BJ (cell line): ENCODE measurements around the gene SMIM41. TPM values are rescaled to one million over a fixed set of nuclear protein-coding genes. Genes with fewer than 3 reads are reported as not detected.

Source experiments
- CTCF ChIA-PET: fragments of 350-600 bp; formaldehyde crosslinking; extraction: SDS; loops from one replicate; lab custom pipeline; 2021; ENCODE audit warnings: antibody characterized with exemption, inconsistent platforms; lab: Yijun Ruan, JAX
- POLR2A ChIA-PET: fragments of 300-600 bp; sonication (Branson Sonifier 250); formaldehyde crosslinking; extraction: SDS; loops from one replicate; lab custom pipeline; 2021; ENCODE audit warnings: antibody characterized with exemption; lab: Charles Lee
- DNase-seq: peaks from one replicate; pipeline ENCODE4 v3.0.0-alpha.2; 2011; ENCODE audit warnings: low read depth
- H3K27me3 ChIP-seq: 2 replicates; pipeline ENCODE4 v1.6.0; 2011; ENCODE audit warnings: low read length; ENCODE audit not compliant: control insufficient read depth, insufficient read depth
- H3K36me3 ChIP-seq: 2 replicates; pipeline ENCODE4 v1.5.1; 2011; ENCODE audit warnings: low read length; ENCODE audit not compliant: control insufficient read depth, insufficient read depth
- H3K4me3 ChIP-seq: 2 replicates; pipeline ENCODE4 v1.5.1; 2011; ENCODE audit warnings: low read depth, mild to moderate bottlenecking, control low read depth, low read length
- CTCF ChIP-seq: IDR thresholded peaks from 2 replicates; pipeline ENCODE4 v1.5.1; 2011; ENCODE audit warnings: low read depth, mild to moderate bottlenecking, control low read depth, inconsistent platforms, low read length, moderate library complexity; ENCODE audit not compliant: insufficient read depth
- polyA plus RNA-seq: library from polyadenylated mRNA; depleted of rRNA; stranded (reverse); fragments of >200 nt; gene quantifications from 2 replicates; pipeline ENCODE4 v1.2.3, GENCODE V29; 2011

Gene SMIM41
- polyA plus RNA-seq, 1 experiment, result not detected

- no peak for DNase-seq
- ChIA-PET CTCF (interaction anchor here (0.9 to 24.9 kb wide), 5 partner anchors 9 to 41 kb away, joined by 3 to 974 read pairs (median 7); partner anchors contain the start of genes ATG101 and SMIM41), POLR2A (no interaction called here)
- Histone ChIP-seq H3K36me3 (0 out of 2 replicates have a peak, but pooled peaks cover 2% of the 10 kb centered on the region), H3K4me3 (no peak overlapping the region), H3K27me3 (no peaks in the 10 kb centered on the region)
- no peak for TF ChIP-seq CTCF
These were observed 38.5 kb upstream of the SMIM41 start for GRCh38 chr12:52041035-52041434.

- H3K27me3 ChIP-seq, result no peaks in the 10 kb centered on the region
- ChIA-PET CTCF (interaction anchor here (0.9 to 24.9 kb wide), 4 partner anchors 10 to 40 kb away, joined by 3 to 974 read pairs (median 6); partner anchors contain the start of genes ATG101 and SMIM41), POLR2A (no interaction called here)
- no peak for DNase-seq
- TF ChIP-seq CTCF, result 0 out of 2 replicates have a peak, but pooled peaks have one; percentile 2
- H3K4me3 ChIP-seq, result no peak overlapping the region
- H3K36me3 ChIP-seq, result 0 out of 2 replicates have a peak, but pooled peaks cover 2% of the 10 kb centered on the region
These were observed 37.8 kb upstream of the SMIM41 start for GRCh38 chr12:52041695-52042123.

- ChIA-PET CTCF (interaction anchor here (0.6 to 5.7 kb wide), 3 partner anchors 18 to 1983 kb away, joined by 3 to 48 read pairs (median 4); no protein-coding TSS in a partner anchor), POLR2A (no interaction called here)
- no peak for TF ChIP-seq CTCF
- no peaks in the 10 kb centered on the region for H3K27me3 ChIP-seq
- H3K36me3 ChIP-seq, result 0 out of 2 replicates have a peak, but pooled peaks cover 2% of the 10 kb centered on the region
- no peak overlapping the region for H3K4me3 ChIP-seq
- DNase-seq, result no peak
These were observed 36.7 kb upstream of the SMIM41 start for GRCh38 chr12:52042706-52043385.

GRCh38 chr12:52043386-52044212, 35.9 kb upstream of the SMIM41 start:
- Histone ChIP-seq H3K27me3 (no peaks in the 10 kb centered on the region), H3K36me3 (0 out of 2 replicates have a peak, but pooled peaks cover 2% of the 10 kb centered on the region), H3K4me3 (no peak overlapping the region)
- ChIA-PET POLR2A (no interaction called here), CTCF (interaction anchor here (1.1 to 5.7 kb wide), 4 partner anchors 17 to 39 kb away, joined by 4 to 48 read pairs (median 6); partner anchors contain the start of gene ATG101)
- DNase-seq, result no peak
- no peak for TF ChIP-seq CTCF
